ENCODE results near the gene VPS54. TPM values are rescaled to one million over a fixed set of nuclear protein-coding genes. Genes with fewer than 3 reads are reported as not detected.

The VPS54 gene
- total RNA-seq, 1 donor from 2014 or later = 38.7 TPM

GRCh38 chr2:64024259-64024949 is 5.2 kb upstream of the VPS54 start:
- DNase-seq (ENCODE audit: low spot score in 2 of 2) (no peak), FAIRE-seq (no peak)

- FAIRE-seq = no peak
These were observed 4.4 kb upstream of the VPS54 start for GRCh38 chr2:64023485-64024258.

GRCh38 chr2:64021578-64021977 is 2.4 kb upstream of the VPS54 start:
- no peak for DNase-seq (ENCODE audit: low spot score in 2 of 2)
- FAIRE-seq = no peak

More at GRCh38 chr2:64023485-64024258, 4.4 kb upstream of the VPS54 start:
- DNase-seq (ENCODE audit: low spot score in 2 of 2) = no peak

GRCh38 chr2:64019975-64020528 is 824 bp upstream of the VPS54 start:
- no peak for DNase-seq (ENCODE audit: low spot score in 2 of 2)
- no peak for FAIRE-seq

- FAIRE-seq (no peak), DNase-seq (ENCODE audit: low spot score in 2 of 2) (no peak)
These were observed 536 bp downstream of the VPS54 start for GRCh38 chr2:64018701-64019082.

- DNase-seq (ENCODE audit: low spot score in 2 of 2) = peak in 1 of 2 donors; percentile 22
- FAIRE-seq = no peak
These were observed 1.2 kb downstream of the VPS54 start for GRCh38 chr2:64017811-64018700.

- DNase-seq (ENCODE audit: low spot score in 2 of 2) (no peak), FAIRE-seq (no peak)
These were observed 3.3 kb downstream of the VPS54 start for GRCh38 chr2:64015898-64016297.

GRCh38 chr2:64015391-64015790 is 3.8 kb downstream of the VPS54 start:
- FAIRE-seq (no peak), DNase-seq (ENCODE audit: low spot score in 2 of 2) (no peak)

- FAIRE-seq = no peak
- no peak for DNase-seq (ENCODE audit: low spot score in 2 of 2)
These were observed 4.6 kb downstream of the VPS54 start for GRCh38 chr2:64014628-64015027.

GRCh38 chr2:64013053-64013452 is 6.2 kb downstream of the VPS54 start:
- DNase-seq (ENCODE audit: low spot score in 2 of 2) (no peak), FAIRE-seq (no peak)

GRCh38 chr2:64012115-64012514 is 7.1 kb downstream of the VPS54 start:
- DNase-seq (ENCODE audit: low spot score in 2 of 2) (no peak), FAIRE-seq (no peak)

- no peak for DNase-seq (ENCODE audit: low spot score in 2 of 2)
- no peak for FAIRE-seq
These were observed 10.7 kb downstream of the VPS54 start for GRCh38 chr2:64008434-64009009.

- DNase-seq (ENCODE audit: low spot score in 2 of 2) = no peak
- FAIRE-seq = no peak
These were observed 11.3 kb downstream of the VPS54 start for GRCh38 chr2:64007924-64008323.

GRCh38 chr2:64005707-64006356 is 13.4 kb downstream of the VPS54 start:
- DNase-seq (ENCODE audit: low spot score in 2 of 2) (no peak), FAIRE-seq (no peak)

GRCh38 chr2:64003239-64003638 is 16.0 kb downstream of the VPS54 start:
- no peak for DNase-seq (ENCODE audit: low spot score in 2 of 2)
- no peak for FAIRE-seq

- no peak for DNase-seq (ENCODE audit: low spot score in 2 of 2)
- no peak for FAIRE-seq
These were observed 17.7 kb downstream of the VPS54 start for GRCh38 chr2:64001382-64002101.

GRCh38 chr2:64000630-64001381 is 18.4 kb downstream of the VPS54 start:
- FAIRE-seq (no peak), DNase-seq (ENCODE audit: low spot score in 2 of 2) (no peak)

- FAIRE-seq (no peak), DNase-seq (ENCODE audit: low spot score in 2 of 2) (no peak)
These were observed 20.2 kb downstream of the VPS54 start for GRCh38 chr2:63999049-63999448.

All from frontal cortex (tissue), 4 donors.